IMR-90 (cell line): ENCODE data around the gene SYMPK. TPM values are rescaled to one million over a fixed set of nuclear protein-coding genes. Genes with fewer than 3 reads are reported as not detected.

ENCODE experiments used
- polyA plus RNA-seq, 3 experiments: library from polyadenylated mRNA; depleted of rRNA; stranded (reverse); fragments of >200 nt; gene quantifications; 2 replicates each; pipeline ENCODE4 v1.2.3, GENCODE V29; 2012; ENCODE audit warnings: low replicate concordance in 1 of 3
- total RNA-seq: library from RNA; depleted of rRNA; stranded (reverse); fragments of >200 nt; gene quantifications from 2 replicates; pipeline ENCODE4 v1.2.3, GENCODE V29; 2012; rRNA removed

Gene SYMPK
- total and polyA plus RNA-seq, 2 of the 4 experiments (the other 2 are of a cell fraction): 35.3 to 71.5 TPM

Other genes with a start within 250 kb of the SYMPK start
- 11.1 and 11.8 TPM in 2 replicates for gene EML2, start 223.8 kb downstream of the SYMPK start, total RNA-seq
- gene EML2, start 223.8 kb downstream of the SYMPK start, polyA plus RNA-seq (2012; rRNA removed): 25.3 and 26.0 TPM in 2 replicates
- 0.18 and 0.28 TPM in 2 replicates for gene GIPR, start 194.9 kb downstream of the SYMPK start, total RNA-seq
- gene GIPR, start 194.9 kb downstream of the SYMPK start, polyA plus RNA-seq (2012; rRNA removed): 0.63 and 1.2 TPM in 2 replicates
- 877 and 974 TPM in 2 replicates for gene SNRPD2, start 171.2 kb downstream of the SYMPK start, total RNA-seq
- gene SNRPD2, start 171.2 kb downstream of the SYMPK start, polyA plus RNA-seq (2012; rRNA removed): 587 and 623 TPM in 2 replicates
- 6.6 and 7.8 TPM in 2 replicates for gene QPCTL, start 170.5 kb downstream of the SYMPK start, total RNA-seq
- gene QPCTL, start 170.5 kb downstream of the SYMPK start, polyA plus RNA-seq (2012; rRNA removed): 11.5 and 12.1 TPM in 2 replicates
- gene FBXO46, start 132.3 kb downstream of the SYMPK start, total RNA-seq: 2.2 and 3.0 TPM in 2 replicates
- gene FBXO46, start 132.3 kb downstream of the SYMPK start, polyA plus RNA-seq (2012; rRNA removed): 6.8 and 7.0 TPM in 2 replicates
- not detected in 2 replicates for gene MEIOSIN, start 129.7 kb downstream of the SYMPK start, total RNA-seq
- not detected in 2 replicates for gene MEIOSIN, start 129.7 kb downstream of the SYMPK start, polyA plus RNA-seq (2012; rRNA removed)
- gene SIX5, start 93.9 kb downstream of the SYMPK start, total RNA-seq: 0.90 and 1.4 TPM in 2 replicates
- 15.5 TPM in 2 replicates for gene SIX5, start 93.9 kb downstream of the SYMPK start, polyA plus RNA-seq (2012; rRNA removed)
- gene DMPK, start 80.7 kb downstream of the SYMPK start, total RNA-seq: 7.9 and 10.0 TPM in 2 replicates
- gene DMPK, start 80.7 kb downstream of the SYMPK start, polyA plus RNA-seq (2012; rRNA removed): 48.5 and 50.7 TPM in 2 replicates
- 9.7 and 10.0 TPM in 2 replicates for gene DMWD, start 70.3 kb downstream of the SYMPK start, total RNA-seq
- gene DMWD, start 70.3 kb downstream of the SYMPK start, polyA plus RNA-seq (2012; rRNA removed): 28.5 and 33.1 TPM in 2 replicates
- under 0.01 TPM in 2 replicates for gene RSPH6A, start 47.8 kb downstream of the SYMPK start, total RNA-seq
- 0.09 TPM in 1 of 2 replicates, not detected in the other for gene RSPH6A, start 47.8 kb downstream of the SYMPK start, polyA plus RNA-seq (2012; rRNA removed)
- gene FOXA3, start 1.2 kb upstream of the SYMPK start, total RNA-seq: not detected in 2 replicates
- gene FOXA3, start 1.2 kb upstream of the SYMPK start, polyA plus RNA-seq (2012; rRNA removed): not detected in 2 replicates
- gene IRF2BP1, start 23.0 kb upstream of the SYMPK start, total RNA-seq: 4.5 and 5.0 TPM in 2 replicates
- 8.5 and 11.6 TPM in 2 replicates for gene IRF2BP1, start 23.0 kb upstream of the SYMPK start, polyA plus RNA-seq (2012; rRNA removed)
- gene MYPOP, start 39.5 kb upstream of the SYMPK start, total RNA-seq: 0.28 and 0.36 TPM in 2 replicates
- gene MYPOP, start 39.5 kb upstream of the SYMPK start, polyA plus RNA-seq (2012; rRNA removed): 2.8 and 3.1 TPM in 2 replicates
- gene NANOS2, start 51.6 kb upstream of the SYMPK start, total RNA-seq: not detected in 2 replicates
- gene NANOS2, start 51.6 kb upstream of the SYMPK start, polyA plus RNA-seq (2012; rRNA removed): not detected in 2 replicates
- gene NOVA2, start 110.7 kb upstream of the SYMPK start, total RNA-seq: not detected in 2 replicates
- gene NOVA2, start 110.7 kb upstream of the SYMPK start, polyA plus RNA-seq (2012; rRNA removed): 0.03 TPM in 1 of 2 replicates, not detected in the other
- gene CCDC61, start 132.3 kb upstream of the SYMPK start, total RNA-seq: 3.2 and 3.6 TPM in 2 replicates
- 9.1 and 10.0 TPM in 2 replicates for gene CCDC61, start 132.3 kb upstream of the SYMPK start, polyA plus RNA-seq (2012; rRNA removed)
- gene PGLYRP1, start 159.9 kb upstream of the SYMPK start, total RNA-seq: not detected in 2 replicates
- not detected in 2 replicates for gene PGLYRP1, start 159.9 kb upstream of the SYMPK start, polyA plus RNA-seq (2012; rRNA removed)
- gene IGFL4, start 177.9 kb upstream of the SYMPK start, total RNA-seq: not detected in 2 replicates
- not detected in 2 replicates for gene IGFL4, start 177.9 kb upstream of the SYMPK start, polyA plus RNA-seq (2012; rRNA removed)